ENCODE results near the gene TP53I13.

The TP53I13 gene

DNA sequence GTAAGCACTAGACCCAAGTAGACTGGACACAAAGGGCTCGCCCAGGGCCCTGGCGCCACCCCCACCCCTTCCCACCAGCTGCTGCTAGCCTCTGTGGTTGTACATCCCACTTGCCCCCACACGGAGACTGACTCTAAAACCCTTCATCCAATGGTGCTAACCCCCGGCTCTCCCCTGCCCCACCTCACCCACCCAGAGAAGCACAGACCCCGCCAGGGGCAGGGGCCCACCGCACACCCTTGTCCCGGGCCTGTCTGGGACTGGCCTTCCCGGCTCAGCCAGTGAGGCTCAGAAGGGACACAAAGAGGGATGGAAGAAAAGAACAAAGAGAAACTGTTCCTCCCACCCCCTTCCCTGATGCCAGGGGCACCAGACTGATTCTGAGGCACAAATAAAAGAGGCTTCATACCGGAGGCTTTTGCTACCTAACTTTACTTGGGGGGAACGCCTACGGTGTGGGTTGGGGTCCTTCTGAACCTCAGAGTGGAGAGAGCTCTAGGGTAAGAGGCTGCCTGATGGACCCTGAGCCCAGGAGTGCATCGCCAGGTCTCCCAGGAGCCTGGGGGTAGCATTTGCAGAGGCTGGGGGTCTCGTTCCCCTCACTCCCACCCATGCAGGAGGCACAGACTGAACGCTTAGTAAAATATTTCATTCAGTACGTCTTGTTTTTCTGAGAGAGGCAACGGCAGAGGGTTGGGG is 46.0 kb downstream of the TP53I13 start:
- no peak for DNase-seq (ENCODE audit: low read depth in 2 of 2, low spot score in 1 of 2)

DNA sequence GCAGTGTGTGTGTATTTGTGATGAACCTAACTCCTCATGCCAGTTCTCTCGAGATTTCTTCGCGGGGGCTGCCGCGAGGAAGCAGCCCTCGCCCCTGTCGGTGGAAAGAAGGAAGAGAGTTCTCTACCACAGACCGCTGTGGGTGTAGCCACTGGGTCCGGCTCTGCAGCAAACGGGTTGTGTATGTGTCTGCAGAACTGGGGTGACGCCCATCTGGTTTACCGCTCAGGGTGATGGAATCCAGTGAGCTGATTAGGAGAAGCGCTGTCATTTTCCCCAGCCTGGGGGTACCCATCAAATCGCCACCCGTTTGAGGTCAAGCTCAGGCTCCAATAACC is 46.5 kb downstream of the TP53I13 start:
- DNase-seq (ENCODE audit: low read depth in 2 of 2, low spot score in 1 of 2): peak in 1 of 2 donors; percentile 47

DNA sequence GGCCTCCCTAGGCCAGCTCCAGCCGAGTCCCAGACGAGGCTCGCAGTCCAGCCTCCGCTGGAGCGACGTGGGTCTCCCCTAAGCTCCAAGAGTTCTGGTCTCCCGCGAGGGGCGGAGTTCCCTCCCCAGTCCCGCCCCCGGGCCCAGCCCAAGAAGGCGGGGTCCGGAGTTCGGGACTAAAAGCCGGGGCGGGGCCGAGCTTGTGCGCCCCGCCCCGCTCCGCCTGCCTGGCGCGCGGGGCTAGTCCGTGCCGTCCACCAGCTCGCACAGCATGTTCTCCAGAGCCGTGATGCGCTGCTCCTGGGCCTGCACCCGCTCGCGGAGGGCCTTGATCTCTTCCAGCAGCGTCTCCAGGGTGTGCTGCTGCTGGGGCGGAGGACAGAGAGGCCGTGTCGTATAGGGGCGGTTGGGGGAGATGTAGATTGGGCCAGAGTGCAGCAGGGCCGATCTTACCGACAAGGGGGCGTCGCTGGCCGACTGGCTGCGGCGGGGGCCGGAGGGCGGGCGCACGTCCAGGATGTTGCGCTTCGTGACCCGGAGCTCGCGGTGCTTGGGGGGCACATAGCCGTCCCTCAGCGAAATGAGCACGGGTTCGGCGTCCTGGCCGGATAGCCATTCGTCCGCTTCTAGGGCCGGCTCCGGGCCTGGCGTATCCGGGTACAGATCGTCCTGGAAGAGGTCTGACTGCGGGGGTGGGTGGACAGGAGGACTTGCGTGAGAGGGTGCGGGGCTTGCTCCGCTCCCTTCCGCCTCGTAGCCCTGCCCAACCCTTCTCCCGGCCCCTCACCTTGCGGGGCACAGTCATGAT is 47.2 kb downstream of the TP53I13 start:
- peak in 1 of 2 donors; percentile 70 for DNase-seq (ENCODE audit: low read depth in 2 of 2, low spot score in 1 of 2)

DNA sequence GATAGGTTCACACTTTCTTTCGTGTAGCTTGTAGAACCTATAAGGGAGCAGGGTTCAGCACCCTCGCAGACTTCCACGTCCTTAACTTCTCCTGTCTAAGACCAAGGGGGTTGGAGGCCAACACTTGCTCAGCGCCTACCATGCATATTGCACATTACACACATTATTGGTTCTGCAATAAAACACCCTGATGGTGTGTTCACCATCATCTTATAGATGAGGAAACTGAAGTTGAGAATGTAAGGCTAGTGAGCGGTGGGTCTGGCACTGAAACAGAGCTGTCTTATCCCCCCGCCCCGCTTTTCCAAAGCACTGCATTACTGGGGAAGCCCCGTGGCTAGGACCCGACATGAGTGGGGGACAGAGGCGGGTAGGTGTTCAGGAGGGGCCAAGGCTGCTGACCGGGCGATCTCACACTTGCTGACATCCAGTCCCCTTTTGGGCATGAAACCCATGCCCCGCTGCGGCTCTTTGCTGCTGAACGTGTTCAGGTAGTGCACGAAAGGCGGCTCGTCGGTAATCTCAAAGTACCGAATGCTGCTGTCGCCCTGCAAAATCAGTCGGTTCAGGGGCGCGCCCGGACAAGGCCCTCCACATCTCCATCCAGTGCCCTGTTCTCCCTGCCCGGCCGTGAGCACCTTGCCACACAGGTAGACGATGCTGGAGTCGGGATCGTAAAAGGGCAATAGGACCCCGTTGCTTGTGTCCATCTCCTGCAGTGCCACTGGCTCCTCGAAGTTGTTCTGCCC is 48.0 kb downstream of the TP53I13 start:
- no peak for DNase-seq (ENCODE audit: low read depth in 2 of 2, low spot score in 1 of 2)

DNA sequence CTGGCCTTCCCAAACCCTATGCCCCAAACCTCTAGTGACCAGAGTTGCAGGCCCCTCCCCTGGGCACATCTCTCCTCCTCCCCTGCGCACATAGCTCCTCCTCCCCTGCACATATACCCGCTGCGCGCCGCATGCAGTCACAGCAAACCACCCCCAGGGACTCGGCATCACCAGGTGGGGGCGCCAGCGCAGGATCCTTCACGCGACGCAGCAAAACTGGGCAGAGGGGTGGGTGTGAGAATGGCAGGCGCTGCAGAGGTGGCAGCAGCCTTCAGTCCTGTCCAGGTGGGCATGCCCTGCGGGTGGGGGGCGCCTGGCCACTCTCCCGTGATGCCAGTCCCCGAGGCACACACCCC is 48.6 kb downstream of the TP53I13 start:
- peak; percentile 64 to 77 for DNase-seq (ENCODE audit: low read depth in 2 of 2, low spot score in 1 of 2)

DNA sequence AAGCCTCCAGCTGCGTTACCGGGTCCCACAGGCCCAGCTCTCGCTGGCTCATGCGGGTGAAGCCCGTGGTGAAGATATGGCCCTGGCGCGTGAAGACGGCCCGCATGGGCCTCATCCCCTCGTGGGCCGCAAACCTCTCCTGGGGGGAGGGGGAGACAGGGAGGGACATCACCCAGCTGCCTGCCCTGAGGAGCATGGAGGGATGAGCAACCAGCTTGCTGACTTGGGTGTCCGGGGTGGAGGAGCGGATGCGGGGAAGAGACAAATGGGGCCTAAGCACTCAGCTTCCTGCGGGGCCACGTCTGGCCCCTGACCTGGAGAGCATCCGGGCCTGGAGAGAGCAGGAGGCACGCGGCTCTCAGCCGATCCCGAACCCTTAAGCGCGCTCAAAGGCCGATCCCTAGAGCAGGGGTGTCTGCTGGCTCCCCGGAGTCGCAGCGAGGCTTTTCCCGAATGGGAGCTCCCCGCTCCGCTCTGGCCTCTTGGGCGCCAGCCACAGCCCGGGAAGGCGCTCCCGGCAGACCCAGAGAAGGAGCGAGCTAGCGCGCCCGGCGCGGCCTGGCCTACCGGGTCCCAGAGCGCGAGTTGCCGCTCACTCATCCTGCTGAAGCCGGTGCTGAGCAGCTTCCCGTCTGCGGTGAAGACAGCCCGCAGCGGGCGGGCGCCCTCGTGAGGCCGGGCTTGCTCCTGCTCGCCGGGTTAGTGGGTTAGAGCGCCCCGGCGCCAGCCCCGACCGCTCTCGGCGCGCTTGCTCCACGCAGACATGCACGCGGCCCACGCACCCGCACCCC is 49.2 kb downstream of the TP53I13 start:
- DNase-seq (ENCODE audit: low read depth in 2 of 2, low spot score in 1 of 2): peak; percentile 62 to 73

DNA sequence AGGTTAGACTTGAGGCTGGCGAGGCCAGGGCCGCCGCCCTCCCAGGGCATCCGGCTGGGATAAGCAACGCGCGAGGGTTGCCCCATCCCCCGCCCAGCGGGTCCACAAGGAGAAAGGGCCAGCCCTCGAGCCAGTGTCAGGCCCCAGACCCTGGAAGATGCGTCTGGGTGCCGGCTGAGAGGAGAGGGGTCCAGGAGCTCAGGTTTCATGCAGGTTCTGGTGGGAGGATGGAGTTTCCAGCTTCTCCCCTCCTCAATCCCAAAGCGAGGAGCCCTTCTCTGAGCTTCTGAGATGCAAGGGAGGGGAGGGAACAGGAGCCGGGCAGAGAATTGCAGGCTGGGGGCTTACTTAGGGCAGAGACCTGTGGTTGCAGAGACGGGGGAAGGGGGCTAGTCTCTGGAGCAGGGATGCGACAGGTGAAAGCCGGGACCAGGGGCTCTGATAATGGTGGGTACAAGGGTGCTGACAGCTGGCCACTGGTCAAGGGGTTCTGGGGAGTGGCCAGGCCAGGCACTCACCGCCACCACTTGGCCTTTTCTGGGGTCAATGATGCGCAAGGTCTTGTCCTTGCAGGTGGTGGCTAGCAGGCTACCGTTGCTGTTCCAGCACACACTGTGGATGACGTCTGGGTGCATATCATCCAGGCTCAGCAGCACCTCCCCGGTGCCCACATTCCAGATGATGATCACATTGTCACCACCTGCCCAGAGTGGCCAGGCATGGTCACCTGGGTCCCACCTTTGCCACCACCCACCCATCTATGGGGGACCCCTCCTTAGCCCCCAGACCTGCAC is 50.0 kb downstream of the TP53I13 start:
- DNase-seq (ENCODE audit: low read depth in 2 of 2, low spot score in 1 of 2): no peak

DNA sequence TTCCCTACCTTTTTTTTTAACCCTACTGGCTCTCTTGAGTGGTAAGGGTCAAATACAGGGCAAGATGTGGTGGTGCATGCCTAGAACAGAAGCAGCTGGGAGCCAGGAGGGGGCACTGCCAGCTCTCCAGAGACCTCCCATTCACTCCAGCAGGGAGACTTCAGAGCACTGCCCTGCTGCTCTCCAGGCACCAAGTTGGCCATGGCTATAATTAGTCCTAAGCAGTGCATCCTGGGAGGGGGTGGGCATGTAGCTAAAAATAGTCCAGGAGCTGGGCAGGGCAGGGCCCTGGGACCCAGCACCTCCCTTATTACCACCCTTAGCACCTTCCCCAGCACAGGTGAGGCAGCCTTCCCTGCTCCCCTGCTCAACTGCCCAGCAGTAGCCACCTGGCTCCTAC is 50.8 kb downstream of the TP53I13 start:
- no peak for DNase-seq (ENCODE audit: low read depth in 2 of 2, low spot score in 1 of 2)

DNA sequence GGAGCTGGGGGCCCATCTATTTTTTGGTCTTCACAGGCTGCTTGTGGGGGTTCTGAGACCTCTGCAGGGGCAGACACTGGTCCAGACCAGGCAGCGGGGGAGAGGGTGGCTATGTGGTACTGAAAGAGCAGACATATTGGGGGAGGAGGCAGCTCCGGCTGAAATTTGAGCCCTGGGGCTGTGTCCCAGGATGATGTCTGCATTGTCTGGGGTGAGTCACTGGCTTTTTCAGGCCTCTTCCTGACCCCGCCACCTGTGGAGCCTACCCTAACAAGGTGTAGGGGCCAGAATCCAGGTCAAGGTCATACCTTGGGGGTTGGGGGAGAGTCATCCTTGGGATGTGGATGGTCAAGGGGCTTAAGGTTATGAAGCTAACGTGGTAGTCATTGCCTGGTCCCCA is 51.8 kb downstream of the TP53I13 start:
- DNase-seq (ENCODE audit: low read depth in 2 of 2, low spot score in 1 of 2): no peak

DNA sequence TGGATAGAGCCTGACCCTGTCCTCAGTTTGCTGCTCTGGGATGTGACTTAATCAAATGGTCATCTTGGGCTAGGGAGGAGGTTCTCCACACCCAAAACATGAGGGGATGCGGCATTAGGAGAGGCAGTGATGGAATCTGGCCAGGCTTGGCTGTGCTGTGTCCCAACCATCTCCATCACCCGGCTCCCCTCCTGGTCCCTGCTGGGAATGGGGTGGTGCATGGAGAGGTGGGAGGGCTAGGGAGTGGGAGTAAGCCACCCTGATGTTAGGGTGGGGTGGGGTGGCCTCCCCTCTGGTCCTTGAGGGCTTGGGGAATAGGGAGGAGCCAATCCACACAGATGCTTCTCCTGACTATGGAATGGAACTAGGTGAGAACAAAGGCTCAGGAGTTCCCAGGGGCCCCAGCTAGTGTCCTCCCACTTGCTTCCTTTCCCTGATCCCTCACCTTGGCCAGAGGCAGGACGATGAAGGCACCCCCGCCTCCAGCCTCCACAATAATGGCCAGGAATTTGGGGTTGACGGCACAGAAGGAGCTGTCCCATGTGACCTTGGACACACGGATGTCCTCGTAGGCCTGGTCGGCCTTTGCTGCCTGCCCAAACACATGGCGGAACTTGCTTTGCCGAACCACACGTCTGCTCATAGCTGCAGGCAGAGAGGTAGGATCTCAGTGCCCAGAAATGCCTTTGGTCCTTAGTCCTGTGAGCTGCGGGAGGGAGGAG is 52.4 kb downstream of the TP53I13 start:
- no peak for DNase-seq (ENCODE audit: low read depth in 2 of 2, low spot score in 1 of 2)

DNA sequence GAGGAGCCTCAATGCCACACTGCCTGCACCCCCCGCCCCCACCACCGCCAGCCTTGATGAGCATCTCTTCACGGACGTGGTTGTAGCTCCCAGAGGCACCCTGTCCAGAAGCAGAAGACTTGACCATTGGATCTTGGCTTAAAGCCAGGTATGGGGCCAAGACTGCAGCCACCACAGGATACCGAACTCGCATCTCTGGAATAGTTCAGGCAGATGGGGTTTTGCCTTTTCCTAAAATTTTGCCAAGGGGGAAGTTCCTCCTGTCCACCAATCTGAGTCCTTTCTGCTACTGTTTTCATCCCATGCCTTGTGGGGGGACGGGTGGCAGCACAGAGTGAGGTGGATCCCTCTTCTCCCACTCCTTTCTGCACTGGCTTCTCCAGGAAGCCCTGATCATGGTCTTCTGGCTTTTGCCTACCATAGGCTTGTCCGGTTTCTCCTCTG is 53.3 kb downstream of the TP53I13 start:
- DNase-seq (ENCODE audit: low read depth in 2 of 2, low spot score in 1 of 2): no peak

All from stimulated activated CD8-positive, alpha-beta memory T cell treated with anti-CD3 and anti-CD28 coated beads, Interleukin-4, amount 100 ng/mL, for 1 hour (primary cell).